GM12878 (cell line): ENCODE results near the gene TIAM1. TPM values are rescaled to one million over a fixed set of nuclear protein-coding genes. Genes with fewer than 3 reads are reported as not detected.
A peak's percentile ranks its signal among the peaks of the same experiment; 100 is the strongest.

Experiments used
- ASH2L ChIP-seq: fragments of 300-600, 200-600 bp; sonication (generic); IDR thresholded peaks from 2 replicates; pipeline ENCODE4 v1.6.1; 2017; ENCODE audit warnings: low read depth, mild to moderate bottlenecking, borderline replicate concordance
- ATF7 ChIP-seq: fragments of 450-650 bp; IDR thresholded peaks from 2 replicates; pipeline ENCODE4 v1.6.1; 2016; ENCODE audit warnings: low read depth, mild to moderate bottlenecking
- BMI1 ChIP-seq: fragments of 450-650 bp; IDR thresholded peaks from 2 replicates; pipeline ENCODE4 v1.6.1; 2016; ENCODE audit warnings: mild to moderate bottlenecking, moderate library complexity, borderline replicate concordance
- CBFB ChIP-seq: IDR thresholded peaks from 2 replicates; pipeline ENCODE4 v1.6.1; 2016; ENCODE audit warnings: antibody characterized with exemption, low read depth
- DPF2 ChIP-seq: fragments of 450-650 bp; IDR thresholded peaks from 2 replicates; pipeline ENCODE4 v1.6.1; 2017; ENCODE audit warnings: mild to moderate bottlenecking
- FOXK2 ChIP-seq: fragments of 450-650 bp; IDR thresholded peaks from 2 replicates; pipeline ENCODE4 v1.6.1; 2017; ENCODE audit warnings: mild to moderate bottlenecking, moderate library complexity
- JUND ChIP-seq: IDR thresholded peaks from 2 replicates; pipeline ENCODE4 v1.6.1; 2012; ENCODE audit warnings: low read depth, mild to moderate bottlenecking, low read length, improper control_type of control experiment, moderate library complexity
- MEF2B ChIP-seq: fragments of 450-650 bp; IDR thresholded peaks from 2 replicates; pipeline ENCODE4 v1.6.1; 2018; ENCODE audit warnings: mild to moderate bottlenecking, moderate library complexity; ENCODE audit not compliant: partially characterized antibody, poor library complexity, severe bottlenecking
- MLLT1 ChIP-seq: fragments of 450-650 bp; IDR thresholded peaks from 2 replicates; pipeline ENCODE4 v1.6.1; 2016; ENCODE audit warnings: mild to moderate bottlenecking
- MTA3 ChIP-seq: IDR thresholded peaks from 2 replicates; pipeline ENCODE4 v1.6.1; 2012; ENCODE audit warnings: low read length, inconsistent platforms, borderline replicate concordance
- PBX3 ChIP-seq: IDR thresholded peaks from 2 replicates; pipeline ENCODE4 v1.6.1; 2011; ENCODE audit warnings: mild to moderate bottlenecking, low read depth, low read length, moderate library complexity; ENCODE audit not compliant: insufficient replicate concordance
- SKIL ChIP-seq: fragments of 450-650 bp; IDR thresholded peaks from 2 replicates; pipeline ENCODE4 v1.6.1; 2017; ENCODE audit warnings: mild to moderate bottlenecking, low read depth, inconsistent platforms; ENCODE audit not compliant: poor library complexity, severe bottlenecking
- STAT1 ChIP-seq: fragments of 450-650 bp; conservative IDR thresholded peaks from 2 replicates; pipeline ENCODE4 v1.6.1; 2014; ENCODE audit warnings: antibody characterized with exemption, mild to moderate bottlenecking
- STAT3 ChIP-seq: IDR thresholded peaks from 2 replicates; pipeline ENCODE4 v1.6.1; 2011; ENCODE audit warnings: low read depth, low read length, improper control_type of control experiment
- ZNF217 ChIP-seq: fragments of 450-650 bp; IDR thresholded peaks from 2 replicates; pipeline ENCODE4 v1.6.1; 2017; ENCODE audit warnings: antibody characterized with exemption, mild to moderate bottlenecking
- ZNF592 ChIP-seq: fragments of 450-650 bp; IDR thresholded peaks from 2 replicates; pipeline ENCODE4 v1.6.1; 2017; ENCODE audit warnings: mild to moderate bottlenecking, moderate library complexity
- ZNF622 ChIP-seq: fragments of 450-650 bp; IDR thresholded peaks from 2 replicates; pipeline ENCODE4 v1.6.1; 2017; ENCODE audit warnings: mild to moderate bottlenecking, inconsistent platforms
- polyA plus RNA-seq, 11 experiments: library from polyadenylated mRNA; depleted of rRNA in 4 of 11; unstranded in 6 of 11; stranded (reverse) in 5 of 11; fragments of >200 nt; fragmentation: Nextera tagmentation in 4 of 11; fragmentation: Illumina TruSeq in 1 of 11; extraction: Ambion mirVana in 4 of 11; extraction: Trizol in 1 of 11; gene quantifications; 1 replicate in 1 of 11; 2 replicates in 10 of 11; pipeline versions ENCODE4 v1.2.1 to v1.2.3, GENCODE V29; 2011 to 2016; ENCODE audit warnings: inconsistent platforms in 2 of 11, missing spikeins in 2 of 11, low read depth in 1 of 11
- total RNA-seq, 4 experiments: library from RNA; depleted of rRNA in 3 of 4; stranded (reverse); fragments of >200 nt in 3 of 4; fragmentation: Illumina TruSeq in 1 of 4; extraction: Trizol in 1 of 4; gene quantifications; 2 replicates each; pipeline versions ENCODE4 v1.2.1 to v1.2.3, GENCODE V29; 2013 to 2021

TIAM1 gene
- total and polyA plus RNA-seq, 10 of the 15 experiments (the other 5 are each of a cell fraction or from before 2014, with no cell fraction given) = 0.31 to 35.9 (median 0.78) TPM

- TF ChIP-seq ZNF592 (no peak), BMI1 (no peak), MTA3 (no peak), FOXK2 (no peak), ASH2L (no peak), PBX3 (no peak), STAT3 (no peak), JUND (0 out of 2 replicates have a peak, but pooled peaks have one; percentile 57), CBFB (no peak), ATF7 (peak; percentile 91), ZNF217 (peak; percentile 12; the same call in 1 of the 2 replicates), SKIL (peak; percentile 26), DPF2 (0 out of 2 replicates have a peak, but pooled peaks have one; percentile 41), STAT1 (no peak), MLLT1 (no peak), ZNF622 (no peak), MEF2B (peak; percentile 48)
Measured at GRCh38 chr21:31195334-31196015, 148.6 kb downstream of the TIAM1 start (continued).
